Neural cell (in vitro differentiated cells): ENCODE results near the gene FBXL20.

Experiments used
- CTCF ChIP-seq: fragments of 450-650 bp; IDR thresholded peaks from 2 replicates; pipeline ENCODE4 v1.5.1; 2014; ENCODE audit warnings: antibody characterized with exemption, mild to moderate bottlenecking, moderate library complexity; ENCODE audit not compliant: poor library complexity, severe bottlenecking
- RAD21 ChIP-seq: fragments of 450-650 bp; conservative IDR thresholded peaks from 2 replicates; pipeline ENCODE4 v1.6.1; 2014; ENCODE audit warnings: antibody characterized with exemption, mild to moderate bottlenecking, moderate library complexity
- TAF1 ChIP-seq: IDR thresholded peaks from 2 replicates; pipeline ENCODE4 v1.6.1; 2012; ENCODE audit warnings: low read depth

- TF ChIP-seq CTCF (no peak), TAF1 (no peak), RAD21 (no peak)
These were observed 182.5 kb downstream of the FBXL20 start for GRCh38 chr17:39218906-39219305.
